ENCODE measurements around the gene ATRX.
"Not testable (repeated sequence)": the region's sequence is repeated elsewhere in the genome, so short reads cannot be mapped to it uniquely, and the experiment has no call there.

The ATRX gene

DNA sequence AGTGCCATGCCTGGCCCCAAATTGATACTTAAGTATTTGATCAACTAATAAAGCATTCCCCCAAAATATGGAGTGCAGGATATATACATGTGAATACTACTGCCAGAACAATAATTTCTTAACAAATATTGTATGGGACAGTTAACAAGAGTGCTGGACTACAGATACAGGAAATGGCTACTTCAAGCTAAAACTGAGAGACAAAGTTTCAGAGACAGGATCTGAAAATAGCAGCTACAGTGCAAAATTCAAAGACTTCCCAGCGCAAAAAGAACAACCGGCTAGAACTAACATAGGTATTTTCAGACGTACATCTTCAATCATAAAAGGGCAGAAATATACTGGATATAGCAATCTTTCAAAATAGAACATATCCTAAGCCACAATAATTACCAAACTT is 6.3 kb downstream of the ATRX start:
- no peaks in the 10 kb centered on the region for H3K36me3 ChIP-seq (ENCODE audit: control insufficient read depth, insufficient read depth, low read length, severe bottlenecking)
- H3K9me3 ChIP-seq (ENCODE audit: control insufficient read depth, low read length), result no peaks in the 10 kb centered on the region
- H3K4me1 ChIP-seq (ENCODE audit: control insufficient read depth, insufficient read depth, low read length), result peaks cover 2% of the 10 kb centered on the region
- H3K4me3 ChIP-seq (ENCODE audit: low read length), result no peak overlapping the region
- no peaks in the 10 kb centered on the region for H3K27me3 ChIP-seq (replicated peaks; ENCODE audit: control insufficient read depth, insufficient read depth, low read length)
- H3K9ac ChIP-seq (ENCODE audit: low read length), result no peak overlapping the region
- DNase-seq (ENCODE audit: low read depth), result no peak

GRCh38 chrX:77776659-77777058 is 9.4 kb downstream of the ATRX start:
- H3K4me1 ChIP-seq (ENCODE audit: control insufficient read depth, insufficient read depth, low read length), result no peaks in the 10 kb centered on the region
- H3K9me3 ChIP-seq (ENCODE audit: control insufficient read depth, low read length), result no peaks in the 10 kb centered on the region
- H3K4me3 ChIP-seq (ENCODE audit: low read length), result no peak overlapping the region
- no peak overlapping the region for H3K9ac ChIP-seq (ENCODE audit: low read length)
- H3K36me3 ChIP-seq (ENCODE audit: control insufficient read depth, insufficient read depth, low read length, severe bottlenecking), result no peaks in the 10 kb centered on the region
- no peak for DNase-seq (ENCODE audit: low read depth)
- no peaks in the 10 kb centered on the region for H3K27me3 ChIP-seq (replicated peaks; ENCODE audit: control insufficient read depth, insufficient read depth, low read length)

- Histone ChIP-seq H3K9me3 (ENCODE audit: control insufficient read depth, low read length) (no peaks in the 10 kb centered on the region), H3K4me3 (ENCODE audit: low read length) (no peak overlapping the region), H3K27me3 (replicated peaks; ENCODE audit: control insufficient read depth, insufficient read depth, low read length) (no peaks in the 10 kb centered on the region), H3K9ac (ENCODE audit: low read length) (no peak overlapping the region), H3K36me3 (ENCODE audit: control insufficient read depth, insufficient read depth, low read length, severe bottlenecking) (no peaks in the 10 kb centered on the region), H3K4me1 (ENCODE audit: control insufficient read depth, insufficient read depth, low read length) (no peaks in the 10 kb centered on the region)
- DNase-seq (ENCODE audit: low read depth), result no peak
These were observed 14.4 kb downstream of the ATRX start for GRCh38 chrX:77771601-77772000.

GRCh38 chrX:77768787-77769186 is 17.2 kb downstream of the ATRX start:
- Histone ChIP-seq H3K4me1 (ENCODE audit: control insufficient read depth, insufficient read depth, low read length) (no peaks in the 10 kb centered on the region), H3K27me3 (replicated peaks; ENCODE audit: control insufficient read depth, insufficient read depth, low read length) (no peaks in the 10 kb centered on the region), H3K9me3 (ENCODE audit: control insufficient read depth, low read length) (no peaks in the 10 kb centered on the region), H3K36me3 (ENCODE audit: control insufficient read depth, insufficient read depth, low read length, severe bottlenecking) (no peaks in the 10 kb centered on the region), H3K9ac (ENCODE audit: low read length) (no peak overlapping the region), H3K4me3 (ENCODE audit: low read length) (no peak overlapping the region)
- DNase-seq (ENCODE audit: low read depth), result no peak

- H3K4me1 ChIP-seq (ENCODE audit: control insufficient read depth, insufficient read depth, low read length); H3K4me3 ChIP-seq (ENCODE audit: low read length); H3K9ac ChIP-seq (ENCODE audit: low read length); DNase-seq (ENCODE audit: low read depth); H3K27me3 ChIP-seq (replicated peaks; ENCODE audit: control insufficient read depth, insufficient read depth, low read length); H3K9me3 ChIP-seq (ENCODE audit: control insufficient read depth, low read length); H3K36me3 ChIP-seq (ENCODE audit: control insufficient read depth, insufficient read depth, low read length, severe bottlenecking): not testable (repeated sequence)
These were observed 19.8 kb downstream of the ATRX start for GRCh38 chrX:77766212-77766611.

DNA sequence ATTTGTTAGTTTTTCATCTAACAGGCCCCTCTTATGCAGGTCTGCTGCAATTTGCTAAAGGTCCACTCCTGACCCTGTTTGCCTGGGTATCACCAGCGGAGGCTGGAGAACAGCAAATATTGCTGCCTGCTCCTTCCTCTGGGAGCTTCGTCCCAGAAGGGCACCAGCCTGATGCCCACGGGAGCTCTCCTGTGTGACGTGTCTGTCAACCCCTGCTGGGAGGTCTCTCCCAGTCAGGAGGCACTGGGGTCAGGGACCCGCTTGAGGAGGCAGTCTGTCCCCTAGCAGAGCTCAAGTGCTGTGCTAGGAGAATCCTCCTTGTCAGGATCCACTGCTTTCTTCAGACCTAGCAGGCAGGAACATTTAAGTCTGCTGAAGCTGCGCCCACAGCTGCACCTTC is 30.5 kb downstream of the ATRX start:
- no peaks in the 10 kb centered on the region for H3K36me3 ChIP-seq (ENCODE audit: control insufficient read depth, insufficient read depth, low read length, severe bottlenecking)
- H3K27me3 ChIP-seq (replicated peaks; ENCODE audit: control insufficient read depth, insufficient read depth, low read length), result no peaks in the 10 kb centered on the region
- H3K4me3 ChIP-seq (ENCODE audit: low read length), result no peak overlapping the region
- H3K9me3 ChIP-seq (ENCODE audit: control insufficient read depth, low read length), result peaks cover 3% of the 10 kb centered on the region
- no peak overlapping the region for H3K9ac ChIP-seq (ENCODE audit: low read length)
- H3K4me1 ChIP-seq (ENCODE audit: control insufficient read depth, insufficient read depth, low read length), result no peaks in the 10 kb centered on the region
- DNase-seq (ENCODE audit: low read depth), result no peak

GRCh38 chrX:77753942-77754341 is 32.1 kb downstream of the ATRX start:
- not testable (repeated sequence) for H3K4me1 ChIP-seq (ENCODE audit: control insufficient read depth, insufficient read depth, low read length); H3K9me3 ChIP-seq (ENCODE audit: control insufficient read depth, low read length)

DNA sequence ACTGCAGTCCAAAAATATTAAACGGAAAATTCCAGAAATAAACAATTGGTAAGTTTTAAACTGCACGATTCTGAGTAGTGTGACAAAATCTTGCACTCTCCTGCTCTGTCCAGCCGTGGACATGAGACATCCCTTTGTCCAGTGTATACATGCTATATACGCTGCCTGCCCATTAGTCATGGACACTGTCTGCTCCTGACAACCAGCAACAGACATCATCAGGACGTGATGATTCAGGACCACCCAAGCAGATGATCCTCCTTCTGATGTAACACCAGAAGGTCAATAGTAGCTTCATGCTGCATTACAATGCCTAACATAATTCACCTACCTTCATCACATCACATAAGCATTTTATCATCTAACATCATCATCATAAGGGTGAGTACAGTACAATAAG is 36.3 kb downstream of the ATRX start:
- Histone ChIP-seq H3K9me3 (ENCODE audit: control insufficient read depth, low read length) (peaks cover 3% of the 10 kb centered on the region), H3K9ac (ENCODE audit: low read length) (no peak overlapping the region)
- DNase-seq (ENCODE audit: low read depth), result no peak

More at GRCh38 chrX:77753942-77754341, 32.1 kb downstream of the ATRX start:
- H3K4me3 ChIP-seq (ENCODE audit: low read length); H3K9ac ChIP-seq (ENCODE audit: low read length); H3K36me3 ChIP-seq (ENCODE audit: control insufficient read depth, insufficient read depth, low read length, severe bottlenecking); H3K27me3 ChIP-seq (replicated peaks; ENCODE audit: control insufficient read depth, insufficient read depth, low read length); DNase-seq (ENCODE audit: low read depth): not testable (repeated sequence)

DNA sequence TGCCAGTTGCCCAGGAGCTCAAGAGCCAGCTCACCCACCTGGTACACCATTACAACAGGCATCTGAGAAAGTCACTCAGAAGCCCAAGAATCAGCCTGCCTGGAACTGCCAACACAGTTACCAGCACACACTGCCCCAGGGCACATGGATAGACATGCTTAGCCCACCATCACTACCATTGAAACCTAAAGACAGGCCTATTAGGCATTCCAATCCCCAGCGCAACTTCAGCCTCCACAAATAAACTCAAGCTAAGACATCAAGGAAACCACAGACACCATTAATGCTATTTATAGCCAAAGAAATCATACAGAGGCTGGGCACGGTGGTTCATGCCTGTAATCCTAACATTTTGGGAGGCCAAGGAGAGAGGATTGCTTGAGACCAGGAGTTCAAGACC is 42.3 kb downstream of the ATRX start:
- H3K27me3 ChIP-seq (replicated peaks; ENCODE audit: control insufficient read depth, insufficient read depth, low read length), result no peaks in the 10 kb centered on the region
- no peak for DNase-seq (ENCODE audit: low read depth)
- peaks cover 13% of the 10 kb centered on the region for H3K4me1 ChIP-seq (ENCODE audit: control insufficient read depth, insufficient read depth, low read length)
- H3K9ac ChIP-seq (ENCODE audit: low read length), result no peak overlapping the region
- no peaks in the 10 kb centered on the region for H3K9me3 ChIP-seq (ENCODE audit: control insufficient read depth, low read length)
- H3K36me3 ChIP-seq (ENCODE audit: control insufficient read depth, insufficient read depth, low read length, severe bottlenecking), result no peaks in the 10 kb centered on the region
- H3K4me3 ChIP-seq (ENCODE audit: low read length), result no peak overlapping the region

More for the DNA sequence above, 36.3 kb downstream of the ATRX start:
- no peak overlapping the region for H3K4me3 ChIP-seq (ENCODE audit: low read length)
- H3K36me3 ChIP-seq (ENCODE audit: control insufficient read depth, insufficient read depth, low read length, severe bottlenecking), result no peaks in the 10 kb centered on the region
- H3K27me3 ChIP-seq (replicated peaks; ENCODE audit: control insufficient read depth, insufficient read depth, low read length), result no peaks in the 10 kb centered on the region
- no peaks in the 10 kb centered on the region for H3K4me1 ChIP-seq (ENCODE audit: control insufficient read depth, insufficient read depth, low read length)

DNA sequence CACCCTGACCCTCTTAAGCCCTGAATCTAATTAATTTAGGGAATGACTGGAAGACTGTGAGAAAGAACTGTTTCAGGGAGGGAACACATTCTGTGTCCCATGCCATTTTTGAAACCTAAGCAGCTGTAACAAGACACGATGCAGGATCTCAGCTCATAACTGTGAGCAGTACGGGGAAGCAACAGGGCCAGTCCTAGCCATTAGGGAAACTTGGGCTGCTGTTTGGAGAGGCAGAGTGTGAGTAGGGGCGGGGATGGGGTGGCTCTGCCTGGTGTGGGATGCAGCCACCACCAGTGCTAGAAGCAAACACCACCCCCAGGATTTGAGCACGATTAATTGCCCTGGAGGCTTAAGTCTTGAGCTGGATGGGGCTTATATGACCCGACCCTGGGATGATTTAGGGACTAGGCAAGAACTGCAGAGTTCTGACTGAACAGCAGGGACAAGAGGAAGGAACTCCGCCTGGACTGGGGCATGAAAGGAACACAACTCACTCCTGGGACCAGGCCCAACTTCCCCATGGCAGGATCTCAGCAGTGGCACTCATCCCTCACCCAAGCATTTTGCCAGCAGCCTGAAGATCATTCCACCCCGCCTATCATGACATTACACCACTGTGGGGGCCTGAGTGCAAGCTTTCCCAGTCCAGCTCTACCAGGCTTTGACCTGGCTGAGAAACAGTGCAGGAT is 43.1 kb downstream of the ATRX start:
- H3K9me3 ChIP-seq (ENCODE audit: control insufficient read depth, low read length), result no peaks in the 10 kb centered on the region
- H3K4me3 ChIP-seq (ENCODE audit: low read length), result no peak overlapping the region
- peaks cover 13% of the 10 kb centered on the region for H3K4me1 ChIP-seq (ENCODE audit: control insufficient read depth, insufficient read depth, low read length)
- DNase-seq (ENCODE audit: low read depth), result no peak
- H3K36me3 ChIP-seq (ENCODE audit: control insufficient read depth, insufficient read depth, low read length, severe bottlenecking), result no peaks in the 10 kb centered on the region
- H3K27me3 ChIP-seq (replicated peaks; ENCODE audit: control insufficient read depth, insufficient read depth, low read length), result no peaks in the 10 kb centered on the region
- H3K9ac ChIP-seq (ENCODE audit: low read length), result no peak overlapping the region

DNA sequence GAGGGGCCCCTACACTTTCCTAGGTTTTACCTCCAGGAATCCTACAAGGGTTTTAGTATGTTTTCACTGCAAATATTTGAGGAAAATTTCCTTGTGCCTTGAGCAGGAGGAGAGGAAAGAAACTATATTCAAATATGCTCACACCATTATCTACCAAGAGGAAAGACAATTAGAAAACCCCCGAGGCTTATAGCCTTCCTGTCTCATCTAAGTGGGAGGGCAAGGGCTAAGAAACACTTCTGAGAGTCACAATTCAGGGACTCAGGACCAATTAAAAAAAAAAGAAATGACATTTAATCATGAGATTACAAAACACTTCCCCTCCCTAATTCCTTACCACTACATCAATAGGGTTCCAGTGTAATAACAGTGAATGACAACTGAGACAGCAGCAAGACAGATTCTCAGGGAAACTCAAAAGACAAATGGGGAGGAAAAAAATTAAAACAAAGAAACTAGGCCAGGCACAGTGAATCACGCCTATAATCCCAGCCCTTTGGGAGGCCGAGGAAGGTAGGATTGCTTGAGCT is 45.6 kb downstream of the ATRX start:
- H3K9ac ChIP-seq (ENCODE audit: low read length), result no peak overlapping the region
- peaks cover 13% of the 10 kb centered on the region for H3K4me1 ChIP-seq (ENCODE audit: control insufficient read depth, insufficient read depth, low read length)
- H3K9me3 ChIP-seq (ENCODE audit: control insufficient read depth, low read length), result no peaks in the 10 kb centered on the region
- DNase-seq (ENCODE audit: low read depth), result no peak
- H3K36me3 ChIP-seq (ENCODE audit: control insufficient read depth, insufficient read depth, low read length, severe bottlenecking), result no peaks in the 10 kb centered on the region
- H3K4me3 ChIP-seq (ENCODE audit: low read length), result no peak overlapping the region
- no peaks in the 10 kb centered on the region for H3K27me3 ChIP-seq (replicated peaks; ENCODE audit: control insufficient read depth, insufficient read depth, low read length)

- DNase-seq (ENCODE audit: low read depth), result no peak
- Histone ChIP-seq H3K27me3 (replicated peaks; ENCODE audit: control insufficient read depth, insufficient read depth, low read length) (no peaks in the 10 kb centered on the region), H3K4me1 (ENCODE audit: control insufficient read depth, insufficient read depth, low read length) (no peaks in the 10 kb centered on the region), H3K36me3 (ENCODE audit: control insufficient read depth, insufficient read depth, low read length, severe bottlenecking) (no peaks in the 10 kb centered on the region), H3K9me3 (ENCODE audit: control insufficient read depth, low read length) (no peaks in the 10 kb centered on the region), H3K4me3 (ENCODE audit: low read length) (no peak overlapping the region), H3K9ac (ENCODE audit: low read length) (no peak overlapping the region)
These were observed 52.7 kb downstream of the ATRX start for GRCh38 chrX:77733342-77733741.
